Fibroblast of gingiva (primary cell): Measurements from ENCODE around the gene TSR1.
"Not testable (repeated sequence)": the region's sequence is repeated elsewhere in the genome, so short reads cannot be mapped to it uniquely, and the experiment has no call there.

Experiments
- DNase-seq: peaks from one replicate; pipeline ENCODE4 v3.0.0-alpha.2; 2011; ENCODE audit warnings: low read depth

The TSR1 gene

GRCh38 chr17:2336852-2337543 lies 741 bp upstream of the TSR1 start, which contains the start of gene SGSM2:
SGSM2 (plus strand) TSS chr17:2337501; CDS start chr17:2337689, 188 bp downstream.
- peak; percentile 61 for DNase-seq

- no peak for DNase-seq
These were observed 487 bp downstream of the TSR1 start for GRCh38 chr17:2335726-2336214.

GRCh38 chr17:2331303-2331702 lies 5.0 kb downstream of the TSR1 start:
- DNase-seq = no peak

GRCh38 chr17:2323629-2324314 lies 12.5 kb downstream of the TSR1 start:
- no peak for DNase-seq

- DNase-seq = no peak
These were observed 14.9 kb downstream of the TSR1 start for GRCh38 chr17:2321399-2321798.

- no peak for DNase-seq
These were observed 17.2 kb downstream of the TSR1 start for GRCh38 chr17:2319051-2319450.

- DNase-seq = no peak
These were observed 18.5 kb downstream of the TSR1 start for GRCh38 chr17:2317796-2318195.

GRCh38 chr17:2316916-2317205 lies 19.4 kb downstream of the TSR1 start:
- DNase-seq = not testable (repeated sequence)

GRCh38 chr17:2312736-2313135 lies 23.5 kb downstream of the TSR1 start:
- peak; percentile 74 for DNase-seq

- no peak for DNase-seq
These were observed 26.7 kb downstream of the TSR1 start for GRCh38 chr17:2309338-2310154.

- DNase-seq = no peak
These were observed 31.3 kb downstream of the TSR1 start for GRCh38 chr17:2304931-2305330.

GRCh38 chr17:2303204-2304188 lies 32.8 kb downstream of the TSR1 start, which contains the start of the genes SMG6 and SRR:
SMG6 (minus strand) TSS chr17:2303785; CDS start chr17:2303720, 65 bp downstream.
SRR (plus strand) TSS chr17:2303950; CDS start chr17:2315561, 11,611 bp downstream.
- DNase-seq = peak; percentile 83

- DNase-seq = no peak
These were observed 33.5 kb downstream of the TSR1 start for GRCh38 chr17:2302778-2303203.

- DNase-seq = no peak
These were observed 36.5 kb downstream of the TSR1 start for GRCh38 chr17:2299756-2300155.

GRCh38 chr17:2299136-2299535 lies 37.1 kb downstream of the TSR1 start:
- no peak for DNase-seq

- DNase-seq = no peak
These were observed 39.2 kb downstream of the TSR1 start for GRCh38 chr17:2297023-2297422.

GRCh38 chr17:2295575-2295974 lies 40.7 kb downstream of the TSR1 start:
- no peak for DNase-seq

GRCh38 chr17:2292100-2292499 lies 44.2 kb downstream of the TSR1 start:
- DNase-seq = no peak

GRCh38 chr17:2289878-2290478 lies 46.3 kb downstream of the TSR1 start:
- DNase-seq = no peak

- DNase-seq = no peak
These were observed 53.0 kb downstream of the TSR1 start for GRCh38 chr17:2283302-2283701.
